Lower leg skin (tissue), 3 donors: Measurements from ENCODE around the gene MTF1.
"Not testable (repeated sequence)": the region's sequence is repeated elsewhere in the genome, so short reads cannot be mapped to it uniquely, and the experiment has no call there.

Source experiments
- POLR2A ChIP-seq, 2 donors: fragments of 450-650 bp; IDR thresholded peaks; one replicate each; pipeline ENCODE4 v1.6.1; 2016 to 2017; ENCODE audit warnings: antibody characterized with exemption in 2 of 2, mild to moderate bottlenecking in 1 of 2, moderate library complexity in 1 of 2
- TF ChIP-seq, protein P1 (sequence below), 3 donors: fragments of 450-650 bp; IDR thresholded peaks; one replicate each; pipeline ENCODE4 v1.5.1; 2016; ENCODE audit warnings: antibody characterized with exemption in 3 of 3, mild to moderate bottlenecking in 3 of 3, moderate library complexity in 2 of 3

DNA sequence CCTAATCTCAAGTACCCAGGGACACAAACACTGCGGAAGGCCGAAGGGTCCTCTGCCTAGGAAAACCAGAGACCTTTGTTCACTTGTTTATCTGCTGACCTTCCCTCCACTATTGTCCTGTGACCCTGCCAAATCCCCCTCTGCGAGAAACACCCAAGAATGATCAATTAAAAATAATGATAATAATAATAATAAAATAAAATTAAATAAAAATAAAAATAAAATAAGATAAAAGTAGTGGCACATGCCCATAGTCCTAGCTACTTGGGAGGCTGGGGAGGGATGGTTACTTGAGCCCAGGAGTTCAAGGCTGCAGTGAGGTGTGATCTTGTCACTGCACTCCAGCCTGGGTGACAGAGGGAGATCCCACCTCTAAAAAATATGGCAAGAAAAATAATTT lies 38.2 kb upstream of the MTF1 start:
- TF ChIP-seq, protein P1, sequence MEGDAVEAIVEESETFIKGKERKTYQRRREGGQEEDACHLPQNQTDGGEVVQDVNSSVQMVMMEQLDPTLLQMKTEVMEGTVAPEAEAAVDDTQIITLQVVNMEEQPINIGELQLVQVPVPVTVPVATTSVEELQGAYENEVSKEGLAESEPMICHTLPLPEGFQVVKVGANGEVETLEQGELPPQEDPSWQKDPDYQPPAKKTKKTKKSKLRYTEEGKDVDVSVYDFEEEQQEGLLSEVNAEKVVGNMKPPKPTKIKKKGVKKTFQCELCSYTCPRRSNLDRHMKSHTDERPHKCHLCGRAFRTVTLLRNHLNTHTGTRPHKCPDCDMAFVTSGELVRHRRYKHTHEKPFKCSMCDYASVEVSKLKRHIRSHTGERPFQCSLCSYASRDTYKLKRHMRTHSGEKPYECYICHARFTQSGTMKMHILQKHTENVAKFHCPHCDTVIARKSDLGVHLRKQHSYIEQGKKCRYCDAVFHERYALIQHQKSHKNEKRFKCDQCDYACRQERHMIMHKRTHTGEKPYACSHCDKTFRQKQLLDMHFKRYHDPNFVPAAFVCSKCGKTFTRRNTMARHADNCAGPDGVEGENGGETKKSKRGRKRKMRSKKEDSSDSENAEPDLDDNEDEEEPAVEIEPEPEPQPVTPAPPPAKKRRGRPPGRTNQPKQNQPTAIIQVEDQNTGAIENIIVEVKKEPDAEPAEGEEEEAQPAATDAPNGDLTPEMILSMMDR (IDR thresholded peaks at IDR 0.05), result not testable (repeated sequence)
- TF ChIP-seq POLR2A (IDR thresholded peaks at IDR 0.05), result not testable (repeated sequence)
